Left kidney (tissue), 2 donors: ENCODE measurements around the gene PC. TPM values are rescaled to one million over a fixed set of nuclear protein-coding genes. Genes with fewer than 3 reads are reported as not detected.

Experiments
- DNase-seq: peaks from one replicate; pipeline ENCODE4 v3.0.0-alpha.2; 2013
- polyA plus RNA-seq: library from polyadenylated mRNA; unstranded; fragments of 120-200 nt; gene quantifications from one replicate; pipeline ENCODE4 v1.2.1, GENCODE V29; 2013; ENCODE audit not compliant: insufficient read length

The PC gene
- polyA plus RNA-seq, 1 donor = 39.9 TPM

DNA sequence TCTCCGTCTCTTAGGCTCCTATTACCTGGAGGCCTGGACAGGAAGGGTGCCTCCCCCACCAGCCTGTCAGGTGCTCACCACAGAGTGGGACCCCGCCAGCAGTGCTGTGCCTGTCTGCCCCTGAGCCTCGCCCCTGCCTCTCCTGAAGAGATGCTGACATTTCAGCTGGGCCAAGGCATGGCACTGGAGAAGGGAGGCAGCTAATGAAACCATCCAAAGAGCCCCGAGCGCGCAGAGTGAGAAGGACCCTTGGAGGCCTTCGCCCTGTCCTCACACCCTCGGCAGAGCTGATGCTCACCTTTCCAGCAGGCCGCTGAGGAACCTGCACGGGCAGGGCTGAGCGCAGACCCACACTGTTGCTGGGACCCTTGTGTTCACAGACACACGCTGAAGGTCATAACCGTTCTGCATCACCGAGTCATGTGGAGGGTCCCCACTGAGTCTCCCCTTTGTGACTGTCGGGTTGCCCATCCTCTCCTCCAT is 103.4 kb downstream of the PC start:
- DNase-seq = no peak

DNA sequence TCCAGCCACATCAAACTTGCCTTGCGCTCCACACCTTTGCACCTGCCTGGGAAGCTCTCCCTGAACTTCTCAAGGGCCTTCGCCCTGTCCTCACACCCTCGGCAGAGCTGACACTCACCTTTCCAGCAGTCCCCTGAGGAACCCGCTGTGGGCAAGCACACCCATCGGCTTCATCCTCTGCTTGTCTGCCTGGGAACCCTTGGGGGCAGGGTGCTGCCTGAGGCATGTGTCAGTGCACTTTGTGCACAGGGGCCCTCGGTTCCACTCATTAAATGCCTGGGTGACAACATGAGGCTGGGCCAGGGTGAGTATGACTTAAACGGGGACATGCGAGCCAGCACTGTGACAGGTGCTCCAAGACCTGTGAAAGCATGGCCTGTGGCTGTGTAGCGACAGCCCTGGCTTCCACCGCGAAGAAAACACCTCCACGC is 103.9 kb downstream of the PC start:
- no peak for DNase-seq

DNA sequence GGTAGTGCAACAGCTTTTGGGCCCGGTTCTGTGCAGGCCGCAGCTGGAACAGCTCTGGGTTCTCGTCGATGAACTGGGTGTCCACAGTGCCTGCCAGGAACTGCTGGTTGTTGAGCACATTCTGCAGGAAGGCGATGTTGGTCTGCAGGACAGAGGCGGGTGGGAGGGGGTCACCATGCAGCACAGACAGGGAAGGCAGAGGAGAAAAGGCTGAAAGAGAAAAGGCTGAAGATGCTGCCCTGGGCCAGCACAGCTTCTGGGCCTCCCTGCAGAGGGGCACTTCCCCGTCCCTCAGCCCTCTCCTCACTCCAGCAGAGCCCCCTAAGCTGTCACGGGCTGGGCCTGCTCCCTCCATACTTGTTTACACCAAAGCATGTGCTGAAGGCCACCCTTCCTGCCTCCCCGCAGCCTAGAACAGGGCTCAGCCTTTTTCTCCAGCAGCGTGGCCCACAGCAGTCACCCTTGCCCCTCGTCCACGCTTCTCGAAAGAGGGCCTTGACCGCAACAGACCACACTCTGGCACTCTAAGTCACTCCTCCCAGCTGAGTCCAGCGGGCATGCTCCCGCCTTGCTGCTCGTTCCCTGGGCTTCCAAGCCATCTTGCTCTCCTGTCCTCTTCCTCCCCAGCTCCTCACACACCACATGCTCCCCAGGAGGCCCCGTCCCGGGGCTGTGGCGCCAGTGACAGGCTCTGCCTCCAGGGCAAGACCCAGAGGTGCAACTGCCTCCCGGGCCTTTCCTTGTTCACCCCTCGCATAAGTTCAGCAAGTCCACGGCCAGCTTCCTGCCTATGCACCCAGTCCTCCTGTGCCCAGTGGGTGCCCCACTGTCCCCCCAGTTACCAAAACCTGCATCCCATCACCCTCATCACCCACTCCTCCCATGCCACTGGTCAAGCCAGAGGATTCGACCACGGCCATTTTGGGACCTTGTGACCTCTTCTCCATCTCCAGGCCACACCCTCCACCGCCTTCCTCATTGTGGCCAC is 104.6 kb downstream of the PC start:
- no peak for DNase-seq

DNA sequence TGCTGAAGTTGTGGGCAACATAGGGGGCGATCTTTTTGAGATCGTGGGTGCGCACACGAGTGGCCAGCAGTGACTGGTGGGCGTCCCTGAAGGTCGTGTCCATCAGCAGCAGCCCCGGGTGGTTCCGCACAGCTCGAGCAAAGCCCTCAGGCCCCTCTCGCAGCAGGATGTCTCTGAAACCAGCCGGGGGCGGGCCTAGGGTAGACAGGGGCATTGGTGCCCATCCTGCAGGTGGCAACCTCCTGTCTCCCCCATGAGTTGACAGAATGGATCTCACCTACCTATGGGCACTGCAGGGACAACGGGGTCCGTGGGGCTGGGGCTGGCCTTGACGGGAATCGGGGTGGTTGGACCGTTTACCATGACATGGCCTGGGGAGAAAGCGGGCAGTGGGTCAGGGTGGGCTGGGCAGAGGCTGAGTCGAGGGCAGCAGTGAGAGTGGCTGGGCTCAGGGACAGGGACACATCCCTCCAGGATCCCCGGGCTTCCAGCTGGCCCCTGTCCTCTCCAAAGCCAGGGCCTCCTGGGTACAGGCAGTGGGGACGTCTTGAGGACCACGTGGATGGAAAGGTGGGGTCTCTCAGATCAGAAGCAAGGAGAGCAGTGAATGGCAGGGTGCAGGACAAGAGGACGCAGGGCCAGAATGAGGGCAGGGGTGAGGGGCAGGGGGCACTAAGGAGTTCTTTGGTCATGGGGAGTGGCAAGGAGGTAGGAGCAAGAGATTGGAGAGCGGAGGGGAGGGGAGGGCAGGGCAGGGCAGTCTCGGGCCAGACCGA is 105.5 kb downstream of the PC start:
- no peak for DNase-seq

DNA sequence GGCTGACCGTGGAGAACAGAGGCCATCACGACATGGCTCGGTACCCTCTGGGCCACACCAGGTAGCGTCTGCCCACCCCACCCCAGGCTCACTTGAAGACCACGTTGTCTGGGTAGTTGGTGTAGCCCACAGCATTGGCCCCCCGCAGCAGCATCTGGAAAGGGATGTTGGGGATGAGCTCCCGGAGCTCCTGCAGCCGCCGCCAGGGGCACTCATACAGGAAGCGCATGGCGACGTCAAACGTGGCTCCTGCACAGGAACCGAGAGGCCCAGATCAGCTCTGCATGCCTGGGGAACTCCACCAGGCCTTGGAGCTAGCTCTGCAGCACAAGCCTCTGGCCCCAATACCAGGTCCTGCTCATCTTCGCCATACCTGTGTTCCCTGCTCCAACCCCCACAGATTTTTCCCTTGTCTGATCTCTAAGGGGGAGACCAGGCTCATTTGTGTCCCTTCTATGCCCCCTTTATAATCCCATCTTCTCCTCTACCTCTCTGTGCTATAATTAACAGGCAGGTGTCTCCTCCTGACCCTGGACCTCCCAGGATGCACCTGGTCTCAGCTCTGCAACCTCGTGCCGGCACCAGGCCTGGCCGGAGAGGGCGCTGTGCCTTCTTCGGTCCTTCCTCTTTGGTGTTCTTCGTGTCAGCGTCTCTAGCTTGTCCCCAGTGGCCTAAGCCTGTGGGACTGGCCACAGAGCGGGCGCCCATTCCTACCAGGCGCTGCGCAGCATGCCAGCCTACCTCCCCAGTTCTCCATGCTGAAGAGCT is 106.3 kb downstream of the PC start:
- DNase-seq = no peak

DNA sequence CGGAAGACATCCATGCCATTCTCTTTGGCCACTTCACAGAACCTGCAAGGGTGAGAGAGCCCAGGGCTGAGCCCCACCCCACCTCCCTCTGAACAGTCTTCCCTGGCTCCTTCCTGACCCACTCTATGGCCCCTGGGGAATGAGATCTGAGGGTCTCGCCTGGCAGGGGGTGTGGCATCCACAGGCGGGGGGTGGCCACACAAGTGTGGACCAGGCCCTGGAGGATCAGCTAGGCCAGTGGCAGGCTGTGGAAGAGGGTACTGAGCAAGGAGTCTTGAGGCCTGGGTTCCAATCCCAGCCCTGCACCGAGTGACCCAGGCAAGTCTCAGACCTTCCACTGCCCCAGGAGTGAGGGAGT is 107.0 kb downstream of the PC start:
- no peak for DNase-seq

DNA sequence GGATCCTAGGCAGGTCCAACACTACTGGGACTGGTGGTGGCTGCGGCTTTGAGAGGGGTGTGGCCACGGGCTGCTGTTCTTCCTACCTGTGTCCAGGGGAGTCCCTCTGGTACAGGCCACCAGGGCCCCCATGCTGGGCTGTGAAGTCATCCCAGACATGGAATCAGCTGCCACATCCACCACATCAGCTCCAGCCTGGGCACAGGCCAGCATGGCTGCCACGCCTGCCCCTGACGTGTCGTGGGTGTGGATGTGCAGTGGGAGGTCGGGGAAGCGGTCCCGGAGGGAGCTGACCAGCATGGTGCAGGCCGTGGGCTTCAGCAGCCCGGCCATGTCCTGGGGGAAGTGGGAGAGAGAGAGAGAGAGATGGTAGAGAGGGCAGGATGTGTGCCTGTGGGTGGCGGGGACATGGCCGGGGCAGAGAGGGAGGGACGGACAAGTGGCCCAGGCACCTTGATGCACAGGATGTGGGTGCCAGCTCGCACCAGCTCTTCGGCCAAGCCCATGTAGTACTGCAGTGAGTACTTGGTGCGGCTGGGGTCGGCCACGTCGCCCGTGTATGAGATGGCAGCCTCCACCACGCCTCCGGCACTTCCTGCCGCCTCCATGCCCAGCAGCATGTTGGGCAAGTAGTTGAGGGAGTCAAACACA is 107.5 kb downstream of the PC start:
- DNase-seq = no peak

DNA sequence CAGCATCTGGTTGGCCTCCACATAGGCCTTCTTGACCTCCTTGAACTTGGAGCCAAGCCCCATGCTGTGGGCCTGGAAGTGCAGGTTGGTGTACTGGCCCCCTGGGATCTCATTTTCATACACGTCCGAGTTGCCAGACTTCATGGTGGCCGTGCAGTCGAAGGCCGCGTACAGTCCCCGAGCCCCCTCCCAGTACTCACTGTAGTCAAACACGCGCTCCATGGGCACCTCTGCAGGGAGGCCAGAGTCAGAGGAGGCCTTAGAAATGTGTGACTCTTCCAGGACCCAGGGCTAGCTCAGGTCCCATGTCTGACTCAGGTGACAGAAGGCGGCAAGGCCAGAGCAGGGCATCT is 108.0 kb downstream of the PC start:
- DNase-seq = no peak

DNA sequence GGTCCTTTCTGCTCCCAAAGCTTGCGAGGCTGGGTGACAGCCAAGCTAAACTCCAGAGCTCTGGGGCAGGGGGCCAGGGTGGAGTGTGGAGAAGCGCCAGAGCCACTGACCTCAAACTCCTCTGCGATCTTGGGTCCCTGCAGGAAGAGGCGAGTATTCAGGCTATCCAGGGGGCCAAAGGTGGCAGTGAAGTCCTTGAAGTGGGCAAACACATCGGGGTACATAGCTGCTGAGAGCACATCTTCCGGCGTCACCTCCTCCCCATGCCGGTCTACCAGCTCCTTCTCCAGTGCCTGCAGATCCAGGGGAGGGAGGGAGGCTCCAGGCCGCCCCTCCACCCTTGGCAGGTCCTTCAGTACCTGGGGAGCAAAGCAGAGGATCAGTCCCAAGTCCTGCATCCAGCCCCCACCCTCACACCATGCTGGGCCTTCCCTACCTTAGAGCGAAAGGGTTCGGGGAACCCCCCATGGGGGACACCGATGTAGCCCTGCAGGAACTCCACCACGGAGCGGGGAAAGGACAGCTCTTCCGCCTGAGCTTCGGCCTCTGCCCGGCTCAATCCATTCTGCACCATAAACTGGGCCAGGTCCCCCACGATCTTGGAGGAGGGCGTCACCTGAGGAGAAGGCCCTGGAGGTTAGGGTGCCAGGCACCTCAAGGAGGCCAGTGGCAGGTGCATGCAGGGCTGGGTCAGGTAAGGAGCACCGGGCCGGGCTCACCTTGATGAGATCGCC is 108.5 kb downstream of the PC start:
- no peak for DNase-seq

DNA sequence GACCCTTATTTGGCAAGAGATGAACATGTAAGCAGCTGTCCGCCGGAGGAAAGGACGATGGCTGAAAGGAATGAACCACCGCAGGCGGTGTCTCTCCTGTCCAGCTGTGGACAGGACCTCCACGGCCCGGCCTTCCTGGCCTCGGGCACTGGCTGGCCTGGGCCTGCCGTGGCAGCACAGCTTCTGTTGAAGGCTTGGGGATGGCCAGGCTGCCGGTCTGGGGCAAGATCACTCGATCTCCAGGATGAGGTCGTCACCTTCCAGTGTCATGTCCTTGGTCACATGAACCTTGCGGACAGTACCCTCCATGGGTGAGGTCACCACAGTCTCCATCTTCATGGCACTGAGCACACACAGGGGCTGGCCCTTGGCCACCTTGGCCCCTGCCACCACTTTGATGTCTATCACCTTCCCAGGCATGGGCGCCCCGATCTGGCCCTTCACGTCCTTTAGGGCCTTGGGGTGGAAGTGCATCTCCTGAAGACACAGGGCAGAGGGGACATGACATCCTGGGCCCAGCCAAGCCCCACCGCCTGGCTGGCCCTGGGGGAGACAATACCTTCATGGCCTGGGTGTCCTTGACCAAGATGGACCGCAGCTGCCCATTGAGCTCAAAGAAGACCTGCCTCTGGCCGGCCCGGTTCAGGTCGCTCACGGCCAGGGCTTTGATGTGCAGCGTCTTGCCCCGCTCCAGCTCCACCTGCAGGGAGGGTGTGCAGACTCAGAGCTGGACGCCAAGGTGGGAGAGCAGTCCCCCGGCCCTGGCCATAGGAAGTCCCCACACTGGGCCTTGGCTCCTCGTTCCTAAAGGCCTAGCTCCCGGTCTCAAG is 109.3 kb downstream of the PC start:
- no peak for DNase-seq

DNA sequence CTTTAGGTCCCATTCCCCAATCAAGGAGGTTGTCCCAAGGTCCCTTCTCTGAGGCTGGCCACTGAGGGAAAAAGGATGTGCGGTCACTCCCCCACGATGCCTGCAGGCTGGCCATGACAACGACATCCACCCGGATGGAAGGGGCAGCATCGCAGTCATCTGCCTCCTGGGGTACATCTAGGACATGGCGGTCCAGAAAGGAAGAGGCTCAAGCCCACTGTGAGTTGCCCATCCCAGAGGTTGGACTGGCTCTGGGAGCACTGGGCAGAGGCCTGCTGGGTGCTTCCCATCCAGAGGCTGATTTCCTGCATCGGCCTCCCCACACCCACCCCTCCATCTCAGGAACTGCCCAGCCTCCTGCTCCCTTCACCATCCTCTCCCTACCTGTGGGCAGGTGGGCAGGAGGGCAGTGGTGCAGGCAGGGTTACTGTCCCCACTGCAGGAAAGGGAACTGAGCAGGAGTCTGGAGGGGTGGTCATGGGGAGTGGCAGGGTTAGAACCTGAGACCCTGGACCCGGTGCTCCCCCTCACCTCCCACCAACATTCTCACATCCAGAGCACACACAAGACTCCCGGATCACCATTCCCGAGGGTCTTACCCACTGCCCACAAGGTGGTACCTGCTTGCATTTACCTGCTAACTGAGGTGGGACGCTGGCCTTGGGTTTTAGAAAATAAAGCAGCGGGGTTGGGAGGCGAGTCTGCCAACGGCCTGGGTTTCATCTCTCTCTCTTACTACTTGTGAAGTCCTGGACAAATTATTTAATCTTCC is 110.5 kb downstream of the PC start:
- DNase-seq = no peak

DNA sequence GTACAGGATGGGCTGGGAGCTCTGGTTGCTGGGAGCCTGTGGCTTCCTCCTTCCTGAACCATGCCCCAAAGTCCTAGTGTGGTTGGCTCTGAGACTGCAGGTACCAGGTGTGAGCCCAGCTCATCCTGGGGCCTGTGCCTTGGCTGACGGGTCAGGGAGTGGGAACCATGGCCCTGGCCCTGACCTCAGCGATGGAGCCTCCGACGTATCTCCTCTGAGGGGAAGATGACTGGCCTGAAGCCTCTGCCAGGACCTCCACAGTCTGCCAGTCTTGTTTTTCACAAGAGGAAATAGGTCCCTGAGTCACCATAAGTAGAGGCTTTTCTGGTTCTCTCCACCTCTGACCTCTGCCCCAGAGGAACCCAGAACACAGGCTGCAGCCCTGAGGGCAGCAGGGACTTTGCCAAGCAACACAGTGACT is 111.5 kb downstream of the PC start:
- no peak for DNase-seq

DNA sequence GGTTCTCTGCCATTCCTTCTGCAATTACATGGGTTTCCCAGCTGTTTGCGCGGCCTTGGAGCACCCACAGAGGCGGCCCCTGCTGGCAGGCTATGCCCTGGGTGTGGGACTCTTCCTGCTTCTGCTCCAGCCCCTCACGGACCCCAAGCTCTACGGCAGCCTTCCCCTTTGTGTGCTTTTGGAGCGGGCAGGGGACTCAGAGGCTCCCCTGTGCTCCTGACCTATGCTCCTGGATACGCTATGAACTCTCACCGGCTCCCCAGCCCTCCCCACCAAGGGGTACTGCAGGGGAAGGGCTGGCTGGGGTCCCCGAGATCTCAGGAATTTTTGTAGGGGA is 112.3 kb downstream of the PC start:
- no peak for DNase-seq

DNA sequence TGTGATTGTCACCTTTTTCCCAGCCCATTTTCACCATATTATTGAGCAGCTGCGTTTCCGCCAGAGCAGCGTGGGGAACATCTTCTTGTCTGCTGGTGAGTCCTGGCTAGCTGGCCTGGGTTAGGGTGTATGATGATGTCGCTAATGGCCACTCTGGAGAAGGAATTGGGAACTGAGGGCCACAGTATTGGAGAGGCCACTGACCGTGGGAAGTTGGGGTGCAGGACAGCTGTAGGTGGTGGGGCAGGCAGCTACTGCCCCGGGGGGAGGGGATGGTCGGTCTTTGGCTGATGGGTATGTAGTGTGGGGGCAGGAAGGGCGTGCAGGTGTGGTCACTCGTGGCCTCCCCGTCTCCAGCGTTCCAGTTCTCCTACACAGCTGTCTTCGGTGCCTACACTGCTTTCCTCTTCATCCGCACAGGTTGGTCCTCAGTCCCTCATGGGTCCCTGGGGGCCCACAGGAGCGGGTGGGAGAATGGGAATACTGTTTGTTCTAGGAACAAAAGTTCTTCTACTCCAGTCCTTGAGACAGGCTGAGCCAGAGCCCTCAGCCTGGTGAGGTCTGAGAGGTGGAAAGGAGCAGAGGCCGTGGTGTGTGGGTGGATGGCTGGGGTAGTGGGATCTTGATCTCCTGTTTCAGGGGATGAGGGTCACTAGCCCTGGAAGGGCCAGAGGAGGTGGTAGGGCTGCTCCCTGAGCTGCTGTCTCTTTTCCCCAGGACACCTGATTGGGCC is 112.9 kb downstream of the PC start:
- no peak for DNase-seq

DNA sequence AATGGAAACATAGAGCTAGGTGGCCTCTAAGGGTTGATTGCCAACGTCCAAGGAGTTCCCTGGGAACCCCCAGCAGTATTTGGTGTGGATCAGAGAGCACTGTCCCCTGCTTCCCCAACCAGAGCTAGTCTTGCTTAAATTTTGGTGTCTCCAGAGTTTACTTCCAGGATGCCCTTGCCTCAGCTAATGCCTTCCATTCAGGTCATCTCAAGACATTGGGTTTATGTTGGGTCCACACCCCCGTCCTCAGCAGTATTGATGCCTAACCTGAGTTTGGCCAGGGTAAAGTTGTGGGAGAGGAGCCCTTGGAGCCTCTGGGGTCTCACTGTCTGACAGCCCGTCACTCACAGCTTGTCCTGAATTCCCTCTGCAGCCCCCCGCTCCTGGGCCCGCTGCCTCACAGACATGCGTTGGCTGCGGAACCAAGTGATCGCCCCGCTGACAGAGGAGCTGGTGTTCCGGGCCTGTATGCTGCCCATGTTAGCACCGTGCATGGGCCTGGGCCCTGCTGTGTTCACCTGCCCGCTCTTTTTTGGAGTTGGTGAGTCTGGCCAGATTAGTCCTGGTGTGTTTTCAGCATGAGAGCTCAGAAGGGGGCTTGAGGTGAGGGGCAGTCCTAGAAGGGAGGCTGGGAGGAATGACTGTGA is 113.6 kb downstream of the PC start:
- DNase-seq = no peak

DNA sequence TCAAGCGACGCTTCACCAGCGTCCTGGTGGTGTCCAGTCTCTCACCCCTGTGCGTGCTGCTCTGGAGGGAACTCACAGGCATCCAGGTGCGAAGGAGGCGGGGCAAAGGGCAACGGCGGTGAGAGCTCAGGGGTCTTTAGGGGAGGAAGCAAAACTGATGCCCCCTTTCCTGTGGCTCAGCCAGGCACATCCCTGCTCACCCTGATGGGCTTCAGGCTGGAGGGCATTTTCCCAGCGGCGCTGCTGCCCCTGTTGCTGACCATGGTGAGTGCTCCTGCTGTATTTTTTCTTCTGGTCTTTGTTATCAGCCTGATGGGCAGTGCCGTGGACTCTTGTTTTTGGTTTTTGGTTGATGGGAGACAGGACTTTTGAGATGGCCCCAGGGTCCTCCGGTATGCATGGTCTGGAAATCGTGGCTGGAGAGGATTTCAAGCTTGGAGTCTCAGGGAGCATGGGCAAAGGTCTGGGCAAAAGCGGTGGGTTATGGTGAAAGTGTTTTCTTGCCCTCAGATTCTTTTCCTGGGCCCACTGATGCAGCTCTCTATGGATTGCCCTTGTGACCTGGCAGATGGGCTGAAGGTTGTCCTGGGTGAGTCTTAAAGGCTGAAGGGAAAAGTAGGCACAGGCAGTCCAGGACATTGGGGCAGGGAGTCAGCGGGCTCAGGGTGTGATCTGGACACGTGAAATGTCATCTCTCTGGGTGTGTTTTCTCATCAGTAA is 114.2 kb downstream of the PC start:
- no peak for DNase-seq
